GM18511 (cell line): Measurements from ENCODE around the gene CCKAR.

ENCODE experiments used
- ATAC-seq: cut with Tn5 transposase; IDR thresholded peaks from one replicate; pipeline ENCODE4 v1.9.1; 2021; ENCODE audit warnings: mild to moderate bottlenecking, moderate library complexity; ENCODE audit not compliant: unreplicated experiment

Gene CCKAR

GRCh38 chr4:26491449-26492170, 1.3 kb upstream of the CCKAR start:
- no peak for ATAC-seq

- no peak for ATAC-seq
Measured at GRCh38 chr4:26490960-26491284, 638 bp upstream of the CCKAR start.

DNA sequence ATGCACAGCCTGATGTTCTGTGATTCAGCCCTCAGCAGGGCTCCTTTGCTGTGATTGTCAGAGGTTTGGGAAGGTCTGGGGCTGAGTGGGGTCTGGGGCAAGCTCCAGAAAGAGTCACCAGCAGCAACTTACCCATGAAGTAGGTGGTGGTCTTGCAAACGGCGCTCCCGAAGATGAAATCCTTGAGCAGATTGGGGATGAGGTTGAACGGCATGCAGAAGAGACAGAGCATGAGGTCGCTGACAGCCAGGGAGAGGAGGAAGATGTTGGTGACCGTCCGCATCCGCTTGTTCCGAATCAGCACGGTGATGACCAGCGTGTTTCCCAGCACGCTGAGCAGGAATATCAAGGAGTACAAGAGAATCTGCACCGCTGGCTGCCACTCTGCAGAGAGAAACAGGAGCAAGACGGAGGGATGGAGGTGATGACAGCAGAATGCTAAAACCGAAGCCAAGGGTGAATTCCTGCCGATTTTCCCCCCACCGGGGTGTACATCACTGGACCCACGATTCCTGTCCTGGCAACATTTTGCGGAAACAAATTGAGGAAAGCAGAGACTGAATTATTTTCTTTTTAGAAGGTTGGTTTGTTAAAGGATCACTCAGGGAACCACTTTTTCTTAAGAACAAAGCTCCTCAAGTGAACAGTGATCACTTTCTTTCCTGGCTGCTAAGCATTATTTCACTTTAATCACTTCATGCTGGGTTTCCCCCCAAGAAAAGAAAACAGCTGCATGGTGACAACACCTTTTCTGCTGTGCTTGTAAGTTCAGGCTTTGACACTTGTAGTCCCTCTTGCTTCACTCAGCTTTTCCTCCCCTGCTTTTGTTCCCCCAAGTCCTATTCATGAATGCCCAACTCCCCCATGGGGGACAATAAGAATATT, 941 bp downstream of the CCKAR start:
- no peak for ATAC-seq

DNA sequence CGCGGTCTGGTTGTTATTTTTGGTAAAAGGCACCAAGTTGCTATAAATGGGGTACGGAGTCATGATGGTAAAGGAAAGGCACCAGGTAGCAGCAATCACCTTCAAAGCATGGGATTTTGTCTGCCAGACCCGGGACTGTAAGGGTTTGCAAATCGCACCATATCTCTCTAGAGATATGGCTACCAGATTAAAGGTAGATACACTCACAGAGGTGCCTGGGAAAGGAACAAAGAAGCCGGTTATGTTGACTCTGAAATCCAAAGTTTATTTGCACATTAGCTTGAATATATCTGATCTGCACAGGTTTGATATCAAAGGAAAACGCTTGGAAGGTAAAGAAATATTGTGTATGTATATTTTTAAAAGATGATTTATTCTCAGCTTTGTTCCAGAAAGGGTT, 4.6 kb downstream of the CCKAR start:
- ATAC-seq: no peak

DNA sequence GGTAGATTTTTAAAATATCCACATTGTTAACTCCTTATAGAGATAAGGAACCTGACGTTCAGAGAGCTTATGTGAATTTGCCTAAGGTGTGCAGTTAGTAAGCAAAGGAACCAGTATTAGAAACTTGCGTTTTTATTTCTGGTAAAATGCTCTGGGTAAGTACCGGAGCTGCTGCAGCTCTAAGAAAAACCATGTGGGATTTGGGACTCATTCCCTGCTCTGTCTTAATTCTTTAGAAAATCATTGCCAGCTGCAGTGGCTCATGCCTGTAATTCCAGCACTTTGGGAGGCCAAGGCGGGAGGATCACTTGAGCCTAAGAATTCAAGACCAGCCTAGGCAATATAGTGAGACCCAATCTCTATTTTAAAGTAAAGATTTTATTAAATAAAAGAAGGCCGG, 5.8 kb downstream of the CCKAR start:
- no peak for ATAC-seq

DNA sequence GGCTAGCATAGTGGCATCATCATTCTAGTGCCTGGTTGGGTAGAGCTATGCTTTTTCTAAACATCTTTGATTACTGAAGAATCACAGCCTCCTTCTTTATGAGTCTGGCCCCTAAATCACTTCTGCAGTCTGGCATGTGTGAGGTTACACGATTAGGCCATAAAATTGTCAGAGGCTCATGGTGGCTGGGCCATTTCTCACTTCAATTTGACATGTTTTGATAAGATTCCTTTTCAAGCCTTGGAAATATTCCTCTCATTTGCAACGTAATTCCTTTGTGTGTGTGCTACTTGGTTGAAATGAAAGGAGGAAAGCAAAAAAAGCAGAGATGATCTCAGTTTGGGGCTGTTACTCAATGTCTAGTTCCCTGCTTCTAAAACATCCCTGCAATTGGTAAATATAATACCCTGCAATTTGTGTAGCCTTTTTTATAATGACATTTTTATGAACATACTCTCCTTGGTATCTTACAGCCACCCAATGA, 6.2 kb downstream of the CCKAR start:
- no peak for ATAC-seq

DNA sequence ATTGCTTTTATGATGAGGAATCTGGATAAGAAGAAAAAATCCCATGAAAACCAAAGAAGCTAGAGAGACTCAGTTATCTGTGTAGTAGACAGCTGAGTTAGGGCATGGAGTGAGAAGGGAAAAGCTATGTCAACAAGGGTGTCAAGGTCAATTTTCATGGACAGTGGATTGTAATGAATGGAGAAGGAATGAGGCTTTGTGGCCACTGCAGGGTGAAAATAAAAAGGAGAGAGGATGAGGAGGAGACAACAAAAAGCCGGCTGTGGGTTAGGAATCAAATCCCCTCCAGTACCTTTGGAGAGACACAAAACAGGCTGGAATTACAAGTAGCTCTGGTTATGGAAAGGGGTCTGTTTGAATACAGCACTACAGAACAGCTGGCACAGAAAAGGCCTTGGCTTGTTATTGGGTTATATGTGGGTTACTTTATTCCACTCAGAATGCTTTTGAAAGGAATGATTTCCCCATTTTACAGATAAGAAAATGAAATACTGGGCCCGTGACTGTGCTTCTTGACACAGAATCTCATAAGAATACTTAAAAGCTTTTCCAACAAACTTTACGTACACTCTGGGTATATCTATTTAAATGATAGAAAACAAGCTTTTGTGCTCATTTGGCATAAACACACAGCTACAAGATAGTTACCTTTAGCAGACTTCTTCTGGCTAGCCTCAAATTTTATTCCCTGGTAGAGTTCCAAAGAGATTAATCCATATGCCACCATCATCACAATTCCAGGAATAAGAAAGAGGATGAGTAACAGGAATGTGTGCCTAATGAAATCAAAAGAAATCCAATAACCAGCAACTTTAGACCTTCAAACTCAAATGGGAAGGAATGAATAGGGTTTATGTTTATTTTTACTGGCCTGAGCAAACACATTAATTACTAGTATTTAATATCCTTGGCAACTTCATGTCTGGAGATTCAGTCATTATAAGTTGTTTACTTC, 7.5 kb downstream of the CCKAR start:
- ATAC-seq: no peak

GRCh38 chr4:26478330-26478729, 12.0 kb downstream of the CCKAR start:
- no peak for ATAC-seq

DNA sequence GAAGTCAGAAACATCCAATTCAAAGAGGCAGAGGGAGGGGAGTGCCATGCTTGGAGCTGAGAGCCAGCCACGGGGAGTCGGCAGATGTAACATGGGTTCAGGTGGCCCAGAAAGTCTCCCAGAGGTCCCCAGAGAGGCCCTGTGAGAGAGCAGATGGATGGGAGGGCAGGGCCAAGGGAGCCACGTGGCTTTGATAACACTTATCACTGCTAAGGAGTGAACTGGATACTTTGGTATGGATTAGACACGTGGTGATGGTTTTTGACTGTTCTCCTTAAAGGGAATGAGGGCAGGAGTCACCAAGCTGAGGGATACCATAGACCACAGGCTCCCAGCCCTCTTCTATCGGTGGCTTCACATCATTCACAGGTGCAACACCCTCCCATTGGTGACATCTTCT, 13.7 kb downstream of the CCKAR start:
- no peak for ATAC-seq

DNA sequence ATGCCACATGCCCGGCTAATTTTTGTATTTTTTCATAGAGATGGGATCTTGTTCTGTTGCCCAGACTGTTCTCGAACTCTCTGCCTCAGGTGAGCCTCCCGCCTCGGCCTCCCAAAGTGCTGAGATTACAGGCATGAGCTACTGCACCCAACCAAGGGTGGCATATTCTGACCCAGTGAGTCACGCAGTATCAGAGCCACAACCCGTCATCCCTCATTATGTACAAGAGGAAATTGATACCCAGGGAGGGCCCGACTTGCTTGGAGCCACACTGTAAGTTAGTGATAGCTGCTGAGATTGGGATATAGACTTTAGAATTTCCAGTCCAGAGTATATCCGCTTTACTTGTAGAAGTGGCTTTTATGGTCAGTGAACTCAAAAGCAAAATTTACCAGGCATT, 14.6 kb downstream of the CCKAR start:
- ATAC-seq: no peak

GRCh38 chr4:26474551-26474950, 15.7 kb downstream of the CCKAR start:
- ATAC-seq: no peak

GRCh38 chr4:26473893-26474292, 16.4 kb downstream of the CCKAR start:
- ATAC-seq: no peak

DNA sequence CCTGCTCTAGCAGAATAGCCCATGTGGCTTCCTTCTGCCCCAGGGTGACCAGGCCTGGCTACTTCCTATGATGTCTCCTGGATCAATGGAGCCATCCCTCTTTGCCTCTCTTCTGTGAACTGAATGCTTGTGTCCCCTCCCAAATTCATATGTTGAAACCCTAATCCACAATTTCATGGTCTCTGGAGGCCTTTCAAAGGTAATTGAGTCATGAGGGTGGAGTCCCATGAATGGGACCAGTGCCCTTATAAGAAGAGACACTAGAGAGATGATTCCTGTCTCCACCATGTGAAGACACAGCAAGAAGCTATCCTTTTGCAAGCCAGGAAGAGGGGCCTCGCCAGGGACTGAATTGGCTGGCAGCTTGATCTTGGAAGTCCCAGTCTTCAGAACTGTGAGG, 18.4 kb downstream of the CCKAR start:
- ATAC-seq: no peak

- ATAC-seq: no peak
Measured at GRCh38 chr4:26468977-26469376, 21.3 kb downstream of the CCKAR start.

DNA sequence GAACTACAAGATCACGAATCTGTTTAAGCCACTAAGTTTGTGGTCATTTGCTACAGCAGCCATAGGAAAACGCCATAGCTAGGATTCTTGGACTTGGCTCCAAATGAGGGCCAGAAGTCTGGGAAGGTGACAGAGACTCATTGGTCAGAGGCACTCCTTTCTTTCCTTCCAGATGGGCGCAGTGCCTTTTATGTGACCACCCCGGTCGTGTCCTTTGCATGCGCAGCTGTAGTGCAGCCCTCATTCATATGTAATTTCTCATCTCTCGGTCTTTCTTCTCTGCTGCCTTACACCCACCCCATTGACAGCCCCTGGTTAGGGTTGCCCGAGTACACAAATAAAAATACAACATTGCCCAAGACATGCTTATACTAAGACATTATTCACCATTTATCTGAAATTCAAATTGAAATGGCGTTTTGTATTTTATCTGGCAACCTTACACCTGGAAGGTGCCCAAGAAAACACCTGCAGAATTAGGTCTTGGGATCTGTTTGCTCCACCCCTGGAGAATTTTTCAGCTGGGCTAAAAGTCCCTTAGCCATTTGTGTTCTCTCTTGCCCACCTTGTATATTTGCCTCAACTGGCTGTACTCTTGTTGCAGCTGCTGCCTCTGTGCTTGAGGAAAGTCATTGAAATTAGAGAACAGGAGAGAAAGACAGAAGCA, 21.9 kb downstream of the CCKAR start:
- ATAC-seq: no peak

GRCh38 chr4:26467724-26468123, 22.6 kb downstream of the CCKAR start:
- ATAC-seq: no peak

GRCh38 chr4:26466578-26467270, 23.6 kb downstream of the CCKAR start:
- ATAC-seq: no peak

GRCh38 chr4:26464420-26465095, 25.7 kb downstream of the CCKAR start:
- ATAC-seq: no peak

DNA sequence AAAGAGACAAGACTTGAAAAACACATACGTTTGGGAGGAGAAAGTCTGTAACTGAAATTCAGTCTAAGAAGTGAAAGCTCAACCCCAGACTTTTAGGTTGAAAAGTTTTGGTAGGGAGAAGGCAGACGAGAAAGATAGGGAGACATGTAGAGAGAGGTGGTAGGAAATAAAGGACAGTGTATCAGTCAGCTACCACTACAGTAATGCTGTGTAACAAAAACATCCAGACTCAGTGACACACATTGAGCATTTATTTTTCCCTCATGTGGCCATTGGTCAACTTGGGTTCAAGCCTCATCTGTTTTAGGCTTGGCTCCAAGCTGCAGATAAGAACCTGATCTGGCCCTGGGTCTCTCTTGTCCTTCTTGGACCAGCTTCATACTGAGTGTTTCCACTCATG, 26.9 kb downstream of the CCKAR start:
- ATAC-seq: no peak
